Activated CD4-positive, alpha-beta T cell treated with anti-CD3 and anti-CD28 coated beads, Interleukin-2, Interleukin-4, amounts not matched to agents 100 ng/mL and 50 ng/mL, durations not matched to agents 16 hours and 8 hours (primary cell): ENCODE measurements around the gene POLL.

ENCODE experiments used
- DNase-seq: peaks from one replicate; pipeline ENCODE4 v3.0.0-alpha.2; 2020; ENCODE audit warnings: low spot score

Gene POLL

DNA sequence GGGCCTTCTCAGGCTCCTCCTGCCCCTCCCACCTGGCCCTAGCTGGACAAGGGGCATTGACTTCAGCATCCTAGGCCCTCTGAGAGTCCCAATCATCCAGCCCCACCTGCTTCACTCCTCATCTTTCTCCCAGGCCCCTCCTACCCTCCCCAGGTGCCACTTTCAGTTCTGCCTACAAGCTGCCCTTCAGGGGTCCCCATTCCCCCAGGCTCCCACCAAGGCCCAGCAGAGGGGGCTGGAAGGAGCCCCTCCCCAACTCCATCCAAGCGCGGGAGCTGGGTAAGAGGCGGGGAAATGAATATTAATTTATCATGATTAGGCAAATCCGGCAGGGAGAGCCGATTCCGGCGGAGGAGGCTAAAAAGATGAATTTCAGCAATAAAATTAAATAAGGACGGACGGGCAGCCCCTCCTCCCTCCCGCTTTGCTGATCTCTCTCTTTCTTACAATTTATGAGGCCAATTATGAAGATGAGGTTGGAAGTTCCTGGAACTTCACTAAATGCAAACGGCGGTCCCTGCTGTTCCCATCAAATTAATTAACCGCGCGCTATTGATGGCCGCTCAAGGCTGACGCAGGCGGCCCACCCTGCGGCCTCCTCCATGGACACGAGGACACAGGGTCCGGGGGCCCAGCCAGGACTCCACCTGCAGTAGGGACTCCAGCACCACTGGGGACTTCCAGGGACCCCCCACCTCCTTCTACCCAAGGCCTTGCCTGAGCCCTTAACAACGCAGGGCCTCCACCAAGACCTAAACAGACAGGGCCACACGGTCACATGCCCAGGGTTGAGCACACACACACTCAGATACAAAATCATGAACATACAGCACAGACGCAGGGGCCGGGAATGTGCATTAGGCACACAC is 13.9 kb downstream of the POLL start:
- DNase-seq: no peak

- DNase-seq: no peak
Measured at GRCh38 chr10:101572785-101573184, 15.3 kb downstream of the POLL start.

DNA sequence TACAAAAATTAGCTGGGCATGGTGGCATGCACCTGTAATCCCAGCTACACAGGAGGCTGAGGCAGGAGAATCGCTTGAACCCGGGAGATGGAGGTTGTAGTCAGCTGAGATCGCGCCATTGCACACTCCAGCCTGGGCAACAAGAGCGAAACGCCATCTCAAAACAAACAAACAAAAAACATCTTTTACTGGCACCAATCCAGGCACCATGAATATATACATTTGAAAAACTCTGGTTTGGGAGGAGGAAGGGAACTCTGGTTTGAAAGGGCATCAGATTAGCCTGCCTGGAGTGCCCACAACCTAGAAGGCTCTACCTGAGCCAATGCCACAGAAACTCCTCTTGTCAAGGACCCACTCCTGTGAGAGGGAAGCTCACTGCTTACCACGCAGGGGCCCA is 15.9 kb downstream of the POLL start:
- DNase-seq: no peak

DNA sequence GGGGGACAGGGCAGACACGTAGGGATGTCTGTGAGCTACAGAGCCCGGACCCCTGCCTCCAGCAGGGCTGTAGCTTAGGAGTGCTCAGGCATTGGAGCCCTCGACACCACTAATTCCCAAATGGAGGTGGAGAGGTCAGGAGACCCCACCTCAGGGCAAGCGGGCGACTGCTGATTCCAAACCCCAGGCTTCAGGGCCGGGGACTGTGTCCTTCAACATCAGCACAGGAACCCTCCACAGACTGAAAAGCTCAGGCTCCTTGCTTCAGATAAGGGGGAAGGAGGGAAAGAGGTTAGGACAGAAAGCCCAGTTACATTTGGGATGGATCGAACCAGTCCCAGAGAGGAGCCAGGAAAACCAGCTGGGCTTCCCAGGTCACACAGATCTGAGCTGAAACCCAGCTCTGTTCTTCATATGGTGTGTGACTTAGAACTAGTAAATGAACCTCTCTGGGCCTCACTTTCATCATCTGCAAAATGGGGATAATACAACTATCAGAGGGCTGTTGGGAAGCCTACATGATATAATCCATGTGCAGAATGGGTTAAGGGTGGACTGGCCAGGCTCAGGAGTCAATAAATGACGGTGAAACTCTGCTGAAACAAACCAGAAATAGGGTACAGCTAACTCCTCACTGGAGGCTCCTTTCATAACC is 16.7 kb downstream of the POLL start:
- no peak for DNase-seq

DNA sequence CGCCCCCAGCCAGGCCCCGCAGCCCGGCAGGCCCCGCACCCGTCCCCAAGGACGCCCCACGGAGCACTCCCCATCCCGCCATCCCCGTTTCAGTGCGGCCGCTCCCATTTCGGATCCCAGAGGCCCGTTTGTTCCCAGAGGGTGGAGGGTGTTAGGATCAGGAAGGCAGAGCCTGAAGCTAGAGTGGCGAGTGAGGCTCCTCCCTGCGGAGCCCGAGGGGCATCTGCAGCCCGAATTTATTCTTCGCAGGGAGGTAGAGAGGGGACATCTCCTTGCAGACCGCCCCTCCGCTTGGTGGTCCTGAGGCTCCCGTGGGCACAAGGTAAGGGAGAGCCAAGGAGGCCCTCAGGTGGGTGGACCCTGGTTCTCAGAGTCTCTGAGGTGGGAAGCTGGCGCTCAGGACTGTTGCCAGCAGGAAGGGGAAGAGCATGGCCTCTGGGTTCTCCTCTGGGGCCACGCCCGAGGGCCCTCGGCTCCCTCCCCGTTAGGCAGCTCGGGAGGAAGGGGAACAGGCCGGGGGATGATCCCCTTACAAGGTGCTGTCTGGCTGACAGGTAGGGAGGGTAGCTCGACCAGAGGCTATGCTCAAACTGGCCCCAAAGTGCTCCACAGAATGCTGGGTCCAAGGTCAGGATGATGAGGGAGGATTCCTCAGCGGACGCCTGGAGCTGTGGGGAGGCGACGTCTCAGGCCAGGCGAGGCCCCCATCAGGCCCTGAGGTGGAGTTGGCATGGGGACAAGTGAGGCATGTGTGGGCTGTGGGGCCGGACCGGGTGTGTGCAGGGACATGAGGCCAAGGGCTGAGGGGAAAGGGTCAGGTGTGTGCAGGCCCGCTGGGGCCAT is 17.4 kb downstream of the POLL start:
- no peak for DNase-seq

GRCh38 chr10:101569622-101570427 is 18.2 kb downstream of the POLL start:
- DNase-seq: peak; percentile 80

- DNase-seq: no peak
Measured at GRCh38 chr10:101569323-101569621, 18.8 kb downstream of the POLL start.

DNA sequence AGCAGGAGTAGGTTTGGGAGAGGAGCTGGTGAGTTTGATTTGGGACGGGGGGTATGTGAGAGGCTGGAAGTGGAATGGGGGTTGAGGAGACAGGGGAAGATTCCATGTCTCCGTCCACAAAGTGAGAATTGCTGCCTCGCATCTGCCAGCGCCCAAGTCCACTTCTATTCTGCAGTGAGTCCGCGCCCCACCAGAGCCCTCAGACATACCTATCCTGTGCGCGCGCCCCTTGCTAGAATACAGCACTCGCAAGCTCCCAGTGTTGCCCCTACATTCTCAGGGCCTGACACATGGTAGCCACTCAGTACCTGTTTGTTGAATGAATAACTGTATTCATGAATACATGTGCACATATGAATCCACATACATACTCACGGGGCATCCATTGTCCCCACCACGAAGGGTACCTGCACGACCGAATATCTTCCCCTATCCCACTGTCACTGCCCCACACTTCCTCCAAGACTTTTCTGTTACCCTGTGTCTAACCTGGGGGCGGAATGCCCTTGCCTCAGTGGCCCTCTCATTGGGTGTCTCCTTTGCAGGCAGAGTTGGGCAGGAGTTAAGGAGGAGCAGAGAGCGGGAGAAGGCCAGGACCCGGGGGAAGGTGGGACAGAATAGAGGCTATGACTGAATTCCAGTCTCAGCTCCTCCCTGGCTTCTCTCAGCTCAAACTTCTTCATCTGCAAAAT is 19.9 kb downstream of the POLL start:
- no peak for DNase-seq

DNA sequence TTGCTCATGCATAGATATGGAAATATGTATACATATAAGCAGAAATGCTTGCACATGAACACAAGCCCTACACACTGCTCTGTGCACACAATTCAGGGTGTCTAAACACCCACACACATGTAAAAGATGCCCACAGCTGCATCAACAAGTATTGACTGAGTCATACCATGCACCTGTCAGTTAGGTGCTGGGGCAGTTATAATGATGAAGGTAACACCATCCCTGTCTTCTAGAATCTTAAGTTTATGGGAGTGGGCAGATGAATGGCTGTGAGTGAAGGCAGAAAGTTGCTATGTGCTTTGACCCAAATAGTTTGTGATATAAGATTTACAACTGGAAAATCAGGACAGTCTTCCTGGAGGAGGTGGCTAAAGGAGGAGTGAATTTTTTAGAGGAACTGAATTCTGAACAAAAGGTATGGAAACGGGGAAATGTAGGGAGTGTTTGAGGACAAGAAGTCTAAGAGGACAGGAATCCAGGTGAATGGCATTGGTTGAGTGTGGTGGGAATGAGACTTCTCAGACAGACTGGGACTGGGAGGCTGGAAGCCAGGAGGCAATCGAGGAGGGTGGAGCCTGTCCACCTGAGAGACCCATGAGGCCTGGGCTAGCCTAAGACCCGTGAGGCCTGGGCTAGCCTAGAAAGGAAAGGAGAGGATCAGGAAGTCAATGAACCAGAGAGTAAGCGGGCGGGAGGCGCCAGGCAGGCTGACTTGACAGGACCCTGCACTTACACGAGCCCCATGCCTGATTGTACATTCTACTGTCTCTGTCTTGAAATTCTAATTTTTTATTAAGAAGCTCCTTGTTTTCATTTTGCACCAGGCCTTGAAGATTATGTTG is 20.7 kb downstream of the POLL start:
- DNase-seq: no peak

DNA sequence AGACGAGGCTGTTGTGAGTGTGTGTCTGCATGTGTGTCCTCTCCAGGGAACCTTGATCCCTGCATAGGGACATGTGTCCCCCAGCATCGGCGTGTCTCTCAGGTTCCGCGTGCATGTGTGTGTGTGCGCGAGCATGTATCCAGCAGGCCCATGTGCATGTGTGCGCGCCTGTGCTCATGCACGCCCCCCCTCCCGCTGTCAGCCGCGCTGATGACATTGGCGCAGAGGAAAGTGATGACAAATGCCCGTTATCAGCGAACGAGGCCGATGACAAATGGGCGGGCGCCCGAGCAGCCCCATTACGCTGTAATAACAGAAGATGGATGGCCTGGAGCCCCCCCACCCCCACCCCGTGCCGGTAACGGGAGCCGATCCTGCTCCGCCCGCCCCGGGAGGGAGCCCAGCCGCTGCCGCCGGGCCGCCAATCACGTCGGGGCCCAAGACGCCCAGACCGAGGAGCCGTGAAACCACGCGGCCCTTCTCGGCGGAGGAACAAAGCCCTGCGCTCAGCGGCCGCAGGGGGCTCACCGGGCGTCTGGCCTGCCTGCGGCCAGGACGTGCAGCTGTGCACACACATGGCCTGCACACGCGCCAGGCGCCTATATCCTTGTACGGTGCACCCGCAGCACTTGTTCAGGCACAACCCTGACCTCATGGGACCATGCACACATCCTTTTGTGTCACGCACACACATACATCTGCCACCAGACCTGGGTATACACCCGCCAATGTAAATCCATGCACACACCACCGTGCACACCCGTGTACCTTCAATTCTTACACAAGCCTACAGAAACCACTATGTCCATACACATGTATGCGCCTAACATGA is 21.5 kb downstream of the POLL start:
- DNase-seq: no peak

DNA sequence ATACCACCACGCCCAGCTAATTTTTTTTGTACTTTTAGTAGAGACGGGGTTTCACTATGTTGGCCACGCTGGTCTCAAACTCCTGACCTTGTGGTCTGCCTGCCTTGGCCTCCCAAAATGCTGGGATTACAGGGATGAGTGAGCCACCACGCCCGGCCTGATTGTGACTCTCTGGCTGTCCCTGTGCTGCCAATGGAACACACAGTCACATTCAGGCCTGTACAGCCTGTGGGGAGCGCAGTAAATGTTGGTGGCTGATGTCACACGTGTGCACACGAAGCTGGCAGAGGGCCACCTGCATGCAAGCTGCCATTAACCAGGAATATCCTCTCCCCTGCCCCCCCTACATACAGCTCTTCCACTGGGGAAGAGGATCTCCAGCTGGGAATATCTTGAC is 22.1 kb downstream of the POLL start:
- DNase-seq: no peak

GRCh38 chr10:101565370-101565900 is 22.6 kb downstream of the POLL start:
- DNase-seq: no peak

GRCh38 chr10:101564490-101564991 is 23.5 kb downstream of the POLL start:
- DNase-seq: no peak

DNA sequence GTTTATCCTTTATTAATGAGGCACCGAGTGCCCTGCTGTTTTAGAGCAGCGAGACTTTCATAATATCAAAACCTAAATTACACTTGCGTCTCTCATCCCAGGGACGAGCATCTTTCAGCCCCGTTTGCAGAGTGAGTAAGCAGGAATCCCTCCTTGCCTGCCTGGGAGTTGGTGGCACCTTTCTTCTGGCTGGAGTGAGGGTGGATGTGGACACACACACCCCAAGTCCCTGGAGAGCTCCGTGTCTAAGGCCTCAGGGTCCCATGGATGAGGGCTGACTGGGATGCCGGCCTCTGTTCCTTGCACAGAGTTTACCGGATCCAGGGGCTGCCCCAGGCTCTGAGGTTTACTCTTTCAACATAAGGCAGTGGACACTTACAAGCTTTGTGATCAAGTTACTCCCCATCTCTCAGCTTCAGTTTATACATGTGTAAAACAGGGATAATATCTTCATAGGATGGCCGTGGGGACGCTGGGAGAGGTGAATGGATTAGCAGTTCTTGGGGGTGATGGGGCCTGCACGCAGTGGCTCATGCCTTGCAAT is 24.5 kb downstream of the POLL start:
- no peak for DNase-seq

DNA sequence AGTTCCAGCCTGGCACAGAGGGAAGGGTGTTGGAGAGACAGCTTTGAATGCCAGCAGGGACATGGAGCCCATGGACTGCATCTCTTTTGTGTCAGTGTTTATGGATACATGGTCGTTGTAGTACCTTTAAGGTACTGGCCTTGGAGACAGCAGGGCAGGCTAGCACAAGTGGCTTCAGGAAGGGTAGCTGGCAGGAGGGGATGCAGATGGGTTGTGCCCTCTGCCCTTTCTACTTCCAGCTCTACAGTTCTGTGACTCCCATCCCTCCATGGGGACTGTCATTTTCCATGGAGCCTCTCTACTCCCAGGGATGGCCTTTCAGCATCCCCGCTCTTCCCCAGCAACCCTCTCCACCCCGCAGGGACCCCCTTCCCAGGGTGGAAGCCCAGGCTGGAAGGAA is 25.1 kb downstream of the POLL start:
- no peak for DNase-seq

GRCh38 chr10:101562231-101562630 is 25.8 kb downstream of the POLL start:
- no peak for DNase-seq

GRCh38 chr10:101561068-101561915 is 26.8 kb downstream of the POLL start:
- DNase-seq: no peak
